B cell (primary cell): Measurements from ENCODE around the gene GINS2. TPM values are rescaled to one million over a fixed set of nuclear protein-coding genes. Genes with fewer than 3 reads are reported as not detected.

Source experiments
- ATAC-seq: fragments of 200-7000 bp; cut with Tn5 transposase; one replicate; pipeline ENCODE4 v1.10.0; 2021; ENCODE audit warnings: low read depth, mild to moderate bottlenecking, moderate number of reproducible peaks, moderate library complexity
- CTCF ChIA-PET: fragments of 350-600 bp; sonication (Branson Sonifier 250); formaldehyde crosslinking; loops from one replicate; lab custom pipeline; 2021; ENCODE audit warnings: antibody characterized with exemption, inconsistent platforms; lab: Charles Lee
- POLR2A ChIA-PET: fragments of 350-600 bp; sonication (Branson Sonifier 250); formaldehyde crosslinking; loops from one replicate; lab custom pipeline; 2021; ENCODE audit warnings: antibody characterized with exemption; lab: Charles Lee
- DNase-seq: peaks from one replicate; pipeline ENCODE4 v3.0.0; 2013
- H2AFZ ChIP-seq: 2 replicates; pipeline ENCODE4 v1.6.1; 2012; ENCODE audit warnings: mild to moderate bottlenecking, low read depth, low read length; ENCODE audit not compliant: insufficient read depth, poor library complexity, severe bottlenecking
- H3K27ac ChIP-seq, 2 donors: 1 replicate in 1 of 2; 2 replicates in 1 of 2; pipeline ENCODE4 v1.5.1; 2012 to 2013; ENCODE audit warnings: low read length in 2 of 2, mild to moderate bottlenecking in 2 of 2, moderate library complexity in 1 of 2
- H3K27me3 ChIP-seq, 4 experiments: fragments of 200-600 bp in 1 of 4; sonication (generic) in 1 of 4; replicated peaks in 1 of 4; 1 replicate in 2 of 4; 2 replicates in 2 of 4; pipeline versions ENCODE4 v1.6.1 to v1.7.0; 2013 to 2016; ENCODE audit warnings: low read length in 3 of 4, mild to moderate bottlenecking in 2 of 4, mixed read lengths in 1 of 4, moderate library complexity in 1 of 4; ENCODE audit not compliant: insufficient read depth in 4 of 4, control insufficient read depth in 3 of 4; ENCODE audit errors: control extremely low read depth in 1 of 4
- H3K36me3 ChIP-seq, 2 experiments: replicated peaks in 1 of 2; 1 replicate in 1 of 2; 2 replicates in 1 of 2; pipeline versions ENCODE4 v1.6.1 to v1.7.1; 2013; ENCODE audit warnings: low read length in 1 of 2; ENCODE audit not compliant: insufficient read depth in 2 of 2, control insufficient read depth in 1 of 2; ENCODE audit errors: control extremely low read depth in 1 of 2, extremely low read depth in 1 of 2
- H3K4me1 ChIP-seq, 2 donors: fragments of 200-600 bp in 1 of 2; sonication (generic) in 1 of 2; 1 replicate in 1 of 2; 2 replicates in 1 of 2; pipeline versions ENCODE4 v1.5.1 to v1.6.1; 2013 to 2017; ENCODE audit warnings: low read length in 2 of 2; ENCODE audit not compliant: control insufficient read depth in 2 of 2, insufficient read depth in 2 of 2
- H3K4me2 ChIP-seq: replicated peaks from 2 replicates; pipeline ENCODE3; 2012; ENCODE audit warnings: mild to moderate bottlenecking, low read depth, low read length; ENCODE audit not compliant: poor library complexity, severe bottlenecking
- H3K4me3 ChIP-seq, 5 experiments: fragments of 200-600 bp in 1 of 5; sonication (generic) in 1 of 5; 1 replicate in 3 of 5; 2 replicates in 2 of 5; pipeline versions ENCODE4 v1.5.1 to v1.7.0; 2011 to 2016; ENCODE audit warnings: low read length in 4 of 5, mild to moderate bottlenecking in 4 of 5, low read depth in 2 of 5, control low read depth in 1 of 5, moderate library complexity in 1 of 5; ENCODE audit not compliant: insufficient read depth in 1 of 5; ENCODE audit errors: control extremely low read depth in 1 of 5, extremely low read depth in 1 of 5
- H3K79me2 ChIP-seq: fragments of 200-600 bp; sonication (generic); one replicate; pipeline ENCODE4 v1.6.0; 2016; ENCODE audit warnings: low read length; ENCODE audit not compliant: control insufficient read depth, insufficient read depth
- H3K9ac ChIP-seq: fragments of 200-600 bp; sonication (generic); 2 replicates; pipeline ENCODE4 v1.6.1; 2017; ENCODE audit warnings: mild to moderate bottlenecking, low read length, moderate library complexity
- H3K9me3 ChIP-seq, 3 donors: one replicate each; pipeline versions ENCODE4 v1.6.1 to v1.7.1; 2013; ENCODE audit warnings: low read length in 2 of 3; ENCODE audit not compliant: control insufficient read depth in 2 of 3, insufficient read depth in 1 of 3; ENCODE audit errors: control extremely low read depth in 1 of 3
- H4K20me1 ChIP-seq: 2 replicates; pipeline ENCODE4 v1.6.0; 2012; ENCODE audit warnings: mild to moderate bottlenecking, low read length; ENCODE audit not compliant: insufficient read depth, control insufficient read depth, poor library complexity, severe bottlenecking
- H3K27ac Mint-ChIP-seq: one replicate; pipeline ENCODE4 v1.8.0; 2021; ENCODE audit warnings: mixed read lengths
- H3K27me3 Mint-ChIP-seq: one replicate; pipeline ENCODE4 v1.8.0; 2021; ENCODE audit warnings: mixed read lengths
- H3K4me1 Mint-ChIP-seq: one replicate; pipeline ENCODE4 v1.8.0; 2021; ENCODE audit warnings: mixed read lengths
- H3K4me3 Mint-ChIP-seq: one replicate; pipeline ENCODE4 v1.8.0; 2021; ENCODE audit warnings: mixed read lengths
- H3K9me3 Mint-ChIP-seq: one replicate; pipeline ENCODE4 v1.8.0; 2022; ENCODE audit warnings: mixed read lengths; ENCODE audit not compliant: insufficient read depth
- EZH2 ChIP-seq: IDR thresholded peaks from 2 replicates; pipeline ENCODE4 v1.6.1; 2012; ENCODE audit warnings: borderline replicate concordance, low read depth, mild to moderate bottlenecking, moderate library complexity, low read length; ENCODE audit not compliant: insufficient read depth, poor library complexity, severe bottlenecking
- WGBS: methylation state at CpG from one replicate; pipeline ENCODE4 v1.1.5; 2013; ENCODE audit warnings: missing lambda C conversion rate; ENCODE audit not compliant: insufficient coverage; 5-methylcytosine and 5-hydroxymethylcytosine counted together
- intact Hi-C: fragments of 100-400 bp; cut with micrococcal nuclease; formaldehyde crosslinking; loops from one replicate; pipeline ENCODE4 v1.10.0; 2022
- polyA plus RNA-seq: library from polyadenylated mRNA; depleted of rRNA; stranded (reverse); fragments of >200 nt; gene quantifications from 2 replicates; pipeline ENCODE4 v1.2.3, GENCODE V29; 2012
- total RNA-seq, 2 donors: library from RNA; stranded (reverse); fragments of 120-200 nt in 1 of 2; gene quantifications; 1 replicate in 1 of 2; 2 replicates in 1 of 2; pipeline versions ENCODE4 v1.2.3 to v1.2.4, GENCODE V29; 2013 to 2022
- TF ChIP-seq, protein P1 (sequence below): fragments of 200-600 bp; IDR thresholded peaks from one replicate; pipeline ENCODE4 v1.8.0; 2022; ENCODE audit warnings: antibody characterized with exemption, mild to moderate bottlenecking

GINS2 gene
- total and polyA plus RNA-seq, 2 donors (not counting 1 experiment from before 2014, with no cell fraction given) = 0.52 to 4.2 TPM

DNA sequence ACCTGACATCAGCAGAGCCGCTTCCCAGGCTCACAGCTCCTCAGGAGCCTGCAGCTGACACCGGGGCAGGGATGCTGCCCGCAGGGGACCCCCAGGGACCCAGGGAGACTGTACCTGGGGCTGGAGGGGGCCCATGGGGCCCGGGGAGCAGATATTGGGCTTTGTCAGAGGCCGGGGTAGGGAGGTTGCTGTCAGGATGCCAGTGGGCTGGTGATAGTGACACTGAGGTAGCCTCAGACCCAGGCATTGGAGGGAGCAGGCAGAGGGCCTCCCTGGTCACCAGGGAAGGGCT is 60.5 kb downstream of the GINS2 start:
- H3K4me2 ChIP-seq = no peak overlapping the region
- no peak for ATAC-seq
- peaks cover 0 to 13% of the 10 kb centered on the region in 2 donors for H3K4me1 ChIP-seq
- intact Hi-C loops = no loop called here
- H3K27me3 ChIP-seq = no peaks in the 10 kb centered on the region
- H3K9me3 Mint-ChIP-seq = peaks cover 6% of the 10 kb centered on the region
- H3K4me1 Mint-ChIP-seq = peaks cover 32% of the 10 kb centered on the region
- POLR2A ChIA-PET = no interaction called here
- 95% methylated on average over 5 of the region's 5 CpGs for WGBS
- no peak for DNase-seq
- H3K9ac ChIP-seq = no peak overlapping the region
- CTCF ChIA-PET = interaction anchor here (0.6 kb wide), 1 partner anchor 70 kb away, joined by 3 read pairs; no protein-coding TSS in a partner anchor
- H3K27me3 Mint-ChIP-seq = no peaks in the 10 kb centered on the region
- no peak for TF ChIP-seq EZH2
- TF ChIP-seq, protein P1, sequence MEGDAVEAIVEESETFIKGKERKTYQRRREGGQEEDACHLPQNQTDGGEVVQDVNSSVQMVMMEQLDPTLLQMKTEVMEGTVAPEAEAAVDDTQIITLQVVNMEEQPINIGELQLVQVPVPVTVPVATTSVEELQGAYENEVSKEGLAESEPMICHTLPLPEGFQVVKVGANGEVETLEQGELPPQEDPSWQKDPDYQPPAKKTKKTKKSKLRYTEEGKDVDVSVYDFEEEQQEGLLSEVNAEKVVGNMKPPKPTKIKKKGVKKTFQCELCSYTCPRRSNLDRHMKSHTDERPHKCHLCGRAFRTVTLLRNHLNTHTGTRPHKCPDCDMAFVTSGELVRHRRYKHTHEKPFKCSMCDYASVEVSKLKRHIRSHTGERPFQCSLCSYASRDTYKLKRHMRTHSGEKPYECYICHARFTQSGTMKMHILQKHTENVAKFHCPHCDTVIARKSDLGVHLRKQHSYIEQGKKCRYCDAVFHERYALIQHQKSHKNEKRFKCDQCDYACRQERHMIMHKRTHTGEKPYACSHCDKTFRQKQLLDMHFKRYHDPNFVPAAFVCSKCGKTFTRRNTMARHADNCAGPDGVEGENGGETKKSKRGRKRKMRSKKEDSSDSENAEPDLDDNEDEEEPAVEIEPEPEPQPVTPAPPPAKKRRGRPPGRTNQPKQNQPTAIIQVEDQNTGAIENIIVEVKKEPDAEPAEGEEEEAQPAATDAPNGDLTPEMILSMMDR = no peak
- H3K9me3 ChIP-seq = peaks cover 0 to 27% (median 12%) of the 10 kb centered on the region in 3 donors
- H3K27ac Mint-ChIP-seq = no peak overlapping the region
- peaks cover 100% of the 10 kb centered on the region for H3K79me2 ChIP-seq
- peaks cover 0 to 35% of the 10 kb centered on the region in 2 experiments for H3K36me3 ChIP-seq
- H3K4me3 Mint-ChIP-seq = no peak overlapping the region
- H3K27ac ChIP-seq = no peak overlapping the region
- no peak overlapping the region for H3K4me3 ChIP-seq
- no peak overlapping the region for H2AFZ ChIP-seq
- H4K20me1 ChIP-seq = peaks cover 100% of the 10 kb centered on the region

DNA sequence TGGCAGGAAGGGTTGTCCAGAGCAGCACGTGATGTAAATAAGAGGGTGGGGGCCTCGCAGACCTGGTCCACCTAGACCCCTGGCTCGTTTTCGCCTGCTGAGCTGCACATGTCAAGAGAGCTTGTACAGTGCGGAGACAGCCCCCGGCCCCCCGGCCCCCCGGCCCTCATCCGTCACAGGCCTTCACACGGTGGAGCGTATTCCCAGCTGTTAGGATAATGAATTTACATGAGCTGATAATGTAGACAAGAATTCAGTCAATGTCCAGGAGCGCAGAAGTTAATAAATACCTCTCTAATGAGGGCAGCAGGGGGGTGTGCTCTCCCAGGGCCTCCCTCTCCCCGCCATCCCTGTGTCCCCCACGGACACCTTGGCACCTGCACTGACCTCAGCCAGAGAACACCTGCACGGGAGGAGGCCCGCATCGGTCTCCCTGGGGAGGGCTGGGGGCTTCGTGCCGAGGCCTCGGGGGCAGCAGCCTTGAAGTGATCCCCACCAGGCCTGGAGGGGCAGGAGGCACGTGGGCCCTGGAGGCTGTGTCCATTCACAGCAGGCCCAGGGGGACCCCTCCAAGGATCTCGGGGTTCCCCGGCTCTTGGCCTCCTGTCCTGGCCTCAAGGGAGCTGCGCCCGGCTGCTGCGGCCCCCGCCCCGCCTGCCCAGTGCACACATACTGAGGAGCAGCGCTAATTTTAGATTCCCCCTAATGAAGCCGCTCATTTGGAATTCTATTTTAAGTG is 61.1 kb downstream of the GINS2 start:
- 88% methylated on average over 26 of the region's 30 CpGs for WGBS
- ATAC-seq (no peak), DNase-seq (no peak)
- H4K20me1 ChIP-seq = peaks cover 100% of the 10 kb centered on the region
- H2AFZ ChIP-seq = no peak overlapping the region
- H3K27me3 Mint-ChIP-seq = no peaks in the 10 kb centered on the region
- H3K4me3 Mint-ChIP-seq = no peak overlapping the region
- ChIA-PET CTCF (interaction anchor here (0.6 to 2.1 kb wide), 3 partner anchors 11 to 70 kb away, joined by 3 to 9 read pairs (median 3); no protein-coding TSS in a partner anchor), POLR2A (no interaction called here)
- H3K9me3 Mint-ChIP-seq = peaks cover 6% of the 10 kb centered on the region
- H3K27me3 ChIP-seq = no peaks in the 10 kb centered on the region
- H3K79me2 ChIP-seq = peaks cover 100% of the 10 kb centered on the region
- peaks cover 0 to 13% of the 10 kb centered on the region in 2 donors for H3K4me1 ChIP-seq
- peaks cover 0 to 35% of the 10 kb centered on the region in 2 experiments for H3K36me3 ChIP-seq
- no peak overlapping the region for H3K4me2 ChIP-seq
- H3K27ac ChIP-seq = no peak overlapping the region
- intact Hi-C loops = no loop called here
- H3K4me3 ChIP-seq = no peak overlapping the region
- H3K4me1 Mint-ChIP-seq = peaks cover 36% of the 10 kb centered on the region
- peaks cover 0 to 26% (median 12%) of the 10 kb centered on the region in 3 donors for H3K9me3 ChIP-seq
- TF ChIP-seq, protein P1 = no peak
- TF ChIP-seq EZH2 = no peak
- H3K27ac Mint-ChIP-seq = no peak overlapping the region
- no peak overlapping the region for H3K9ac ChIP-seq
